Chondrocyte (in vitro differentiated cells): ENCODE measurements around the gene C6orf163. TPM values are rescaled to one million over a fixed set of nuclear protein-coding genes. Genes with fewer than 3 reads are reported as not detected.
"Not testable (repeated sequence)": the region's sequence is repeated elsewhere in the genome, so short reads cannot be mapped to it uniquely, and the experiment has no call there.

Experiments
- DNase-seq: peaks from one replicate; pipeline ENCODE4 v3.0.0; 2021; ENCODE audit warnings: mixed read lengths, low spot score
- H3K27ac Mint-ChIP-seq: one replicate; pipeline ENCODE4 v1.8.0; 2021; ENCODE audit warnings: mild to moderate bottlenecking, moderate library complexity, mixed read lengths; ENCODE audit not compliant: unreplicated experiment
- H3K27me3 Mint-ChIP-seq: 2 replicates; pipeline ENCODE4 v1.8.0; 2021; ENCODE audit warnings: low read depth, mixed read lengths
- H3K36me3 Mint-ChIP-seq: 2 replicates; pipeline ENCODE4 v1.8.0; 2021; ENCODE audit warnings: low read depth, mixed read lengths
- H3K4me1 Mint-ChIP-seq: 2 replicates; pipeline ENCODE4 v1.8.0; 2021; ENCODE audit warnings: low read depth, mild to moderate bottlenecking, mixed read lengths
- H3K4me3 Mint-ChIP-seq: one replicate; pipeline ENCODE4 v1.8.0; 2021; ENCODE audit warnings: mild to moderate bottlenecking, moderate library complexity, mixed read lengths; ENCODE audit not compliant: unreplicated experiment
- H3K9me3 Mint-ChIP-seq: 2 replicates; pipeline ENCODE4 v1.8.0; 2021; ENCODE audit warnings: low read depth, mixed read lengths
- total RNA-seq: library from RNA; stranded (reverse); gene quantifications from 3 replicates; pipeline ENCODE4 v1.2.1, GENCODE V29; 2021
- TF ChIP-seq, protein P1 (sequence below): fragments of 200-600 bp; sonication (generic); IDR thresholded peaks from 2 replicates; pipeline ENCODE4 v1.5.0; 2021; ENCODE audit warnings: antibody characterized with exemption, mild to moderate bottlenecking, moderate library complexity

C6orf163 gene
- total RNA-seq, 1 donor from 2014 or later = 1.2 TPM

DNA sequence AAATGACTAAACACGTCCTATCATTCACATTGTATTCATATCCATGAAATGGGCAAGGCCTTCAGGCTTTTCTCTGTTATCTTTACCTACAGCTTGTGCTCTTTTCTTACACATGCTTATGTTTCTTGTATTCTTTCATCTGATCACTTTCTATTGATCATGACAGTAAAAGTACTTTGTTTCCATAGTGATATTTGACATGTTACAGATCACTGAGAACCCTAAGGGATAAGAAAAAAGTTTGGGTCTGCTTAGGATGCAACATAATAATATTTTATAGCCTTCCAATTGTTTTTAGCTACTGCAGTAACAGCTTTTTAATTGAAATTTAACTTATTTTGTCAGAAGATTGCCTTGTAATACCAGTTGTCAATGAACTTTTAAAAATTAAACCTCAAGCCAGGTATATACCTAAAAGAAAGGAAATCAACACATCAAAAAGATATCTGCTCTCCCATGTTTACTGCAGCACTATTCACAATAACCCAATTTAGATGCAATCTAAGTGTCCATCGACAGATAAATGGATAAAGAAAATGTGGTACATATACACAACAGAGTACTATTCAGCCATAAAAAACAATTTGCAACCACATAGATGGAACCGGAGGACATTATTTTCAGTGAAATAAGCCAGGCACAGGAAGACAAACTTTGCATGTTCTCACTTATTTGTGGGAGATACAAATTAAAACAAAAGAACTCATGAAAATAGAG lies 25.2 kb upstream of the C6orf163 start:
- DNase-seq = no peak
- H3K4me1 Mint-ChIP-seq = peaks cover 10% of the 10 kb centered on the region
- no peak overlapping the region for H3K27ac Mint-ChIP-seq
- no peaks in the 10 kb centered on the region for H3K9me3 Mint-ChIP-seq
- H3K4me3 Mint-ChIP-seq = no peak overlapping the region
- peaks cover 23% of the 10 kb centered on the region for H3K27me3 Mint-ChIP-seq
- TF ChIP-seq, protein P1, sequence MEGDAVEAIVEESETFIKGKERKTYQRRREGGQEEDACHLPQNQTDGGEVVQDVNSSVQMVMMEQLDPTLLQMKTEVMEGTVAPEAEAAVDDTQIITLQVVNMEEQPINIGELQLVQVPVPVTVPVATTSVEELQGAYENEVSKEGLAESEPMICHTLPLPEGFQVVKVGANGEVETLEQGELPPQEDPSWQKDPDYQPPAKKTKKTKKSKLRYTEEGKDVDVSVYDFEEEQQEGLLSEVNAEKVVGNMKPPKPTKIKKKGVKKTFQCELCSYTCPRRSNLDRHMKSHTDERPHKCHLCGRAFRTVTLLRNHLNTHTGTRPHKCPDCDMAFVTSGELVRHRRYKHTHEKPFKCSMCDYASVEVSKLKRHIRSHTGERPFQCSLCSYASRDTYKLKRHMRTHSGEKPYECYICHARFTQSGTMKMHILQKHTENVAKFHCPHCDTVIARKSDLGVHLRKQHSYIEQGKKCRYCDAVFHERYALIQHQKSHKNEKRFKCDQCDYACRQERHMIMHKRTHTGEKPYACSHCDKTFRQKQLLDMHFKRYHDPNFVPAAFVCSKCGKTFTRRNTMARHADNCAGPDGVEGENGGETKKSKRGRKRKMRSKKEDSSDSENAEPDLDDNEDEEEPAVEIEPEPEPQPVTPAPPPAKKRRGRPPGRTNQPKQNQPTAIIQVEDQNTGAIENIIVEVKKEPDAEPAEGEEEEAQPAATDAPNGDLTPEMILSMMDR = no peak
- no peaks in the 10 kb centered on the region for H3K36me3 Mint-ChIP-seq

DNA sequence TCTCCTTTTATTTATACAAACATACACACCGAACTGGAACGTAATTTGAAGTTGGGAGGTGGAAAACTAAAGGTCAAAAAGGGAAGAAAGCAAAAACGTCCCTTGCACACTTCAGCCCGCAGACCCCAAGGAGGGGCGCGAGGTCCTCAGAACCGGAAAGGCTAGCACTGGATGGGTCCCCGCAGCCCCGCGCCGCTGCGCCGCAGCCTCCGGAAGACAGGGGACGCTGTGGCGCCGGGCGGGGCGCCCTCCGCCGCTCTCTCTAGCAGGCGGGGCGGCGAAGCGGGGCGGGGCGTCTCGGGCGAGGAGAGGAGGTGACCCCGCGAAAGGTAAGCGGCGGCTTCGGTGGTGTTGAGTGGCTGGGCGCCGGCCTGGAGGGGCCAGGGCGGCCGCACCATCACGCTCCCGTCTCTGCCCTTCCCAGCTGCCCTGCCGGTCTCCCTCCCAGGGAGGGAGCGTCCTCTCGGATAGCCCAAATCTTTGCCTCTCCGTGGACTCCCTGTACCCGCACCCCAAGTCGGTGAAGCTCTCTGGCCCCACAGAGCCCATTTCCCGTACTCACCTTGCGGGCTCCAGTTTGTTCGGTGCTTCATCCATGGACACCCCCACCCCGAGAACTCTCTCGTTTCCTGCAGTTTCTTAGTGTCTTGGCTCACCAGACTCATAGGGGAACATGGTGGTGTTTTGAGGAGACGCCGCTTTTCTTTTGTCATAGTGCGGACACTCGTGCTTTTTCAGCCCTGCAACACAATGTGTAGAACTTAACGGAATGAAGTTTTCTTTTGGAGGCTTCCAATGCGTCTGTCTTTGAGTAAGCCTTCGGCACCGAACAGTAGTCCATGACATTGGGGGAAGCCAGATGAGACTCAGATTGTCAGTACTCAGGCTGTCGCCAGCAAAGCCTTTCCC lies 22.1 kb upstream of the C6orf163 start, which contains the start of gene SMIM8:
Gene SMIM8 (plus strand): TSS at position 285 of the 909 bp plus-strand sequence. CDS start 14,444 bp downstream, outside the sequence.
- Mint-ChIP-seq H3K4me1 (peaks cover 10% of the 10 kb centered on the region), H3K27me3 (peaks cover 4% of the 10 kb centered on the region)

DNA sequence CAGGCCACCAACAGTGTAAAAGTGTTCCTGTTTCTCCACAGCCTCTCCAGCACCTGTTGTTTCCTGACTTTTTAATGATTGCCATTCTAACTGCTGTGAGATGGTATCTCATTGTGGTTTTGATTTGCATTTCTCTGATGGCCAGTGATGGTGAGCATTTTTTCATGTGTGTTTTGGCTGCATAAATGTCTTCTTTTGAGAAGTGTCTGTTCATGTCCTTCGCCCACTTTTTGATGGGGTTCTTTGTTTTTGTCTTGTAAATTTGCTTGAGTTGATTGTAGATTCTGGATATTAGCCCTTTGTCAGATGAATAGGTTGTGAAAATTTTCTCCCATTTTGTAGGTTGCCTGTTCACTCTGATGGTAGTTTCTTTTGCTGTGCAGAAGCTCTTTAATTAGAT lies 20.7 kb upstream of the C6orf163 start:
- Mint-ChIP-seq H3K4me3 (peak overlapping the region; percentile 16), H3K9me3 (peaks cover 13% of the 10 kb centered on the region), H3K4me1 (peaks cover 14% of the 10 kb centered on the region)
- not testable (repeated sequence) for H3K36me3 Mint-ChIP-seq, H3K27me3 Mint-ChIP-seq, DNase-seq, H3K27ac Mint-ChIP-seq

More for the DNA sequence above, 22.1 kb upstream of the C6orf163 start, which contains the start of gene SMIM8:
- peaks cover 6% of the 10 kb centered on the region for H3K36me3 Mint-ChIP-seq
- peak within 1 kb of the TSS; percentile 83 for H3K27ac Mint-ChIP-seq
- peak within 1 kb of the TSS; percentile 98 for H3K4me3 Mint-ChIP-seq
- H3K9me3 Mint-ChIP-seq = peaks cover 9% of the 10 kb centered on the region
- DNase-seq = peak; percentile 95
- TF ChIP-seq, protein P1 = peak; percentile 100

DNA sequence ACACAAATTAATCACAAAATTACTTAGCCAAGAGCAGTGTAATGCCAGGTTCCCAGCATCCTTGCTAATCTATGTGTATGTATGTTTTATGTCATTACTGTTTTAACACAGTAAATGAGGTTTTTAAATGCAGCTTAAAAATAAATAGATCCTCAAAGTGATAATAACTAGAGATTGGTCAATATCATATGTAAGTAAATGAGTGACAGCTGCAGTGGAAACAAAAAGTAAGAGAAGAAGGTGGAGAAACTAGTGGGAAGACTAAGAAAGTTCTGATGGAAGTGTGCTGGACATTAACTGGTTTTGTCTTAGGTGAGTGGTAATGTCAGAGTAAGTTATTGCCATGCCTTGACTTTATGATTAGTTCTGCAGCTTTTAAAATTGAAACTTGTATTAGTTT lies 13.7 kb upstream of the C6orf163 start:
- Mint-ChIP-seq H3K27ac (no peak overlapping the region), H3K4me1 (peaks cover 17% of the 10 kb centered on the region), H3K4me3 (no peak overlapping the region), H3K27me3 (no peaks in the 10 kb centered on the region), H3K9me3 (peaks cover 10% of the 10 kb centered on the region), H3K36me3 (peaks cover 5% of the 10 kb centered on the region)
- TF ChIP-seq, protein P1 = no peak
- no peak for DNase-seq

DNA sequence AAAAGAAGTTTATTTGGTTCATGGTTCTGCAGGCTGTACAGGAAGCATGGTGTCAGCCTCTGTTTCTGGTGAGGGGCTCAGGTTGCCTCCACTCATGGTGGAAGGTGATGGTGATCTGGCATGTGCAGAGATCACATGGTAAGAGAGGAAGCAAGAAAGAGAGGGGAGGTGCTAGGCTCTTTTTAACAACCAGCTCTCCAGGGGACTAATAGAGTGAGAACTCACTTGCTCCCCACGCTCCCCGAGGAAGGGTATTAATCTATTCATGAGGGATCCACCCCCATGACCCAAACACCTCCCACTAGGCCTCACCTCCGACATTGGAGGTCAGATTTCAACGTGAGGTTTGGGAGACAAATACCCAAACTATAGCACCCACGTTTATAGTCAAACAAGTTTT lies 11.6 kb upstream of the C6orf163 start:
- Mint-ChIP-seq H3K4me3 (no peak overlapping the region), H3K4me1 (peaks cover 17% of the 10 kb centered on the region), H3K9me3 (peaks cover 1% of the 10 kb centered on the region), H3K36me3 (peaks cover 1% of the 10 kb centered on the region), H3K27me3 (no peaks in the 10 kb centered on the region), H3K27ac (no peak overlapping the region)
- no peak for DNase-seq
- TF ChIP-seq, protein P1 = no peak
